HG03108 (cell line): ENCODE measurements around the gene SLC47A2.
"Not testable (repeated sequence)": the region's sequence is repeated elsewhere in the genome, so short reads cannot be mapped to it uniquely, and the experiment has no call there.

Experiments
- ATAC-seq: cut with Tn5 transposase; IDR thresholded peaks from one replicate; pipeline ENCODE4 v1.9.1; 2021; ENCODE audit warnings: moderate library complexity; ENCODE audit not compliant: unreplicated experiment

The SLC47A2 gene

GRCh38 chr17:19709841-19710240 is 6.5 kb downstream of the SLC47A2 start:
- no peak for ATAC-seq

- ATAC-seq: no peak
Observed at GRCh38 chr17:19708431-19709175, 7.8 kb downstream of the SLC47A2 start.

- ATAC-seq: no peak
Observed at GRCh38 chr17:19707728-19708221, 8.6 kb downstream of the SLC47A2 start.

DNA sequence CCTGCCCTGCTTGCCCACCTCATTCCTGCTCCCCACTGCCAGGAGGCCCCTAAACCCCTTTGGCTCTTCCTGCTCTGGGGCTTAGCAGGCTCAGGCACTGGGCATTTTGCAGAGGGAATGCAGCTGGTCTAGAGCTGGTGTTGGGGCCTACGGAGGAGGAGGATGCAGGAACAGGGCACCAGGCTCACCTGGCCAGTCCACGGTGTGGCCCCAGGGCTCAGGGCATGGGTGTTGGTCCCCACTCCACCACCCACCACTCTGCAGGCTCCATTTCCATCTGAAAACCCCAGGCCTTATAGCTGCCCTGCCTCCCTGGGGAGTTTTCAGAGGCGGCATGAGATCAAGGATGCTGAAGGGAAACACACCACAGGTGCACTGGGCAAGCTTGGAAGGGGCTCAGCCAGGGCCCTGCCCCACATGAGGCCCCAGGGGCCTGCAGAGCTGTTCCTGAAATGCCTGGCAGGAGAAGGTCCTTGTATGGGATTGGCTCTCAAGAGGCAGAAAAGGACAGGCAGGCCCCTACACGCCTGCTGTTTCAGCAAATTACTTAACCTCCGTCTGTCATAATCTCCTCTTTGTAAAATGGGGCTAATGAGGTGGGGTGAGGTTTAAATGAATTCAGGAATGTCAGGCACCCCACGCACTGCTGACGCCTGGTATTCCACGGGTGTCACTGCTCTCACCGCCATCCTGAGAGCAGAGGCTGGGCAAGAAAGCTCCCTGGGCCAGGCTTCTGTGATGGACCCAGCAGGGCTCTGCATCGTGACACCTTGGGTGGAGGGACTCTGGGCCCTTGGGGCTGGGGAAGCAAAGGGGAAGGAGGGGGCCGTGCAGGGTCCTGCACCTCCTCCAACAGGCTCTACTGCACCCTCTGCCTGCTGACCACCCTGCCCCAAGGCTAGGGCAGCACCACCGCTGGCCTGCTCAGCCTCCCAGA is 9.3 kb downstream of the SLC47A2 start:
- no peak for ATAC-seq

DNA sequence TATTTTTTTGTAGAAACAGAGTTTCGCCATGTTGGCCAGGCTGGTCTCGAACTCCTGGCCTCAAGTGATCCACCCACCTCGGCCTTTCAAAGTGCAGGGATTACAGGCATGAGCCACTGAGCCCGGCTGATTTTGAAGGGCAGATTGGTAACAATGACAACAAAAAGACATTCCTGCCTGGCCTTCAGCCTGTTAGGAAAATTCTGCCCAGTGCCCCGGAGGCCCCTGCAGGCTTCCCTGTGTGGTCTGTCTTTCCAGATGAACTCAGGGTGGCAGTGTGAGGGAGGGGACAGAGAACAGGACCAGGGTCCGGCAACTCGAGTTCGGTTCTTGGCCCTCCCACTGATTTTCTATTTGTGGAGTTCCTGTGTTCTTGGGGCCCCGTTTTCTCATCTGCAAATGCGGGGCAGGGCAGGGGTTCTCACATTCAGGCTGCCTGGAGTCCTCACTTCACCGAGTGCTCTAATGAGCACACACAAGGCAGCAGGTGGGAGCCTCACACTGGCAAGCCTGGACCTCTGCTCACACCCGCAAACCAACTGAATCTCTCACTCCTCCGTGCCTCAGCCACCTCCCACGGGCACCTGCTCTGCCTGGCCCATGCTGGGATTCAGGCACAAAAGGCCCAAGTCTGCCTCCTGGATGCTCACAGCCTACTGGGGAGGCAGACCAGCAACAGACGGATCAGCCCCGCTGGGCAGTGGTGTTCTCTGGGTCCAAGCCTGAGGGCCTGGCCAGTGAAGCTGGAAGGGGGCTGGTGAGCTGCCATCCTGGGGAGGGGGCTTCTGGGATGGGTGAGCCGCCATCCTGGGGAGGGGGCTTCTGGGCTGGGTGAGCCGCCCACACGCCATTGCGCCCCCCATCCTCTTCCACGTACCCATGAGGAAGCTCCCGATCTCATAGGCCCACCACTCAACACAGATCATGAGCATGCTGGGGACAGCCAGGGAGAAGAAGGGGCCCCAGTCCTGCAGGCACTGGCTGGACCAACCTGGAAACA is 10.3 kb downstream of the SLC47A2 start:
- no peak for ATAC-seq

- no peak for ATAC-seq
Observed at GRCh38 chr17:19705201-19705600, 11.2 kb downstream of the SLC47A2 start.

GRCh38 chr17:19703828-19704613 is 12.4 kb downstream of the SLC47A2 start:
- no peak for ATAC-seq

GRCh38 chr17:19703106-19703827 is 13.1 kb downstream of the SLC47A2 start:
- no peak for ATAC-seq

- ATAC-seq: no peak
Observed at GRCh38 chr17:19702217-19702641, 14.2 kb downstream of the SLC47A2 start.

GRCh38 chr17:19686400-19687090 is 29.8 kb downstream of the SLC47A2 start:
- ATAC-seq: no peak

DNA sequence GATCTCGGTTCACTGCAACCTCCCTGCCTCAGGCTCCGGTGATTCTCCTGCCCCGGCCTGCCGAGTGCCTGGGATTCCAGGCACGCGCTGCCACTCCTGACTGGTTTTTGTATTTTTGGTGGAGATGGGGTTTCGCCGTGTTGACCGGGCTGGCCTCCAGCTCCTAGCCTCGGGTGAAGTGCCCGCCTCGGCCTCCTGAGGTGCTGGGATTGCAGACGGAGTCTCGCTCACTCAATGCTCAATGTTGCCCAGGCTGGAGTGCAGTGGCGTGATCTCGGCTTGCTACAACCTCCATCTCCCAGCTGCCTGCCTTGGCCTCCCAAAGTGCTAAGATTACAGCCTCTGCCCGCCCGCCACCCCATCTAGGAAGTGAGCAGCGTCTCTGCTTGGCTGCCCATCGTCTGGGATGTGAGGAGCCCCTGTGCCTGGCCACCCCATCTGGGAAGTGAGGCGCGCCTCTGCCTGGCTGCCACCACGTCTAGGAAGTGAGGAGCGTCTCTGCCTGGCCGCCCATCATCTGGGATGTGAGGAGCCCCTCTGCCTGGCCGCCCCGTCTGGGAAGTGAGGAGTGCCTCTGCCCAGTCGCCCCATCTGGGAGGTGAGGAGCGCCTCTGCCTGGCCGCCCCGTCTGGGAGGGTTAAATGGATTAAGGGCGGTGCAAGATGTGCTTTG is 31.3 kb downstream of the SLC47A2 start:
- not testable (repeated sequence) for ATAC-seq

- ATAC-seq: no peak
Observed at GRCh38 chr17:19683117-19683516, 33.3 kb downstream of the SLC47A2 start.

GRCh38 chr17:19678581-19679453 is 37.6 kb downstream of the SLC47A2 start:
- ATAC-seq: no peak

DNA sequence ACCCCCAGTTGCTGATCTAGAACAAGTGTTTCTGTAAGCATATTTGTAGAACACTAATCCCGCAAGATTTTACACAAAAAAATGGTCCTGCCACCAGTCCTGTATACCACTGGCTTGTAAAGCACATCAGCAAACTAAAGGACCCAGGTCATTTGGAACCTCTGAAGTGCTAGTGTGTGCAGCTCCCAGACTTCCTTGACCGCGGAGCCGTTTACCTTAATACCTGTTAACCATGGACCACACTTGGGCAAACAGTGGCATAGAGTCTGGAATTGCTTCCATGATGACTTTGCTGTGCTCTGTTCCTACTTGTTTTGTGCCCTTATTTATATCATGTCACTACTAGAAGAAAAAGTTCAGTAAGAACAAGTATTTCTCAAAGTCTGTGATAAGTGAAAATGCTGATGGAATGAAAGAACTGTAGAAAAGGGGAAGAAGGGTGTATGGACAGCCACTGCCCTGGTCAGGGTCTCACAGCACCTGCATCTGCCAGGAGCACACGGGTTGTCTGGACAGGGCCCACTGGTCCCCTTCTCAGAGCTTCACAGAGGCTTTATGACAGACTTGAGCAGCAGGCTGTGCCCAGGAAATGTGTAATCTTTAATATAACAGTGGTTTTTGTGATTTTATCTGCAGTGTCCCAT is 38.5 kb downstream of the SLC47A2 start:
- ATAC-seq: no peak

- no peak for ATAC-seq
Observed at GRCh38 chr17:19676896-19677295, 39.5 kb downstream of the SLC47A2 start.

- ATAC-seq: no peak
Observed at GRCh38 chr17:19673623-19674022, 42.8 kb downstream of the SLC47A2 start.
